Naive thymus-derived CD4-positive, alpha-beta T cell (primary cell): ENCODE data around the gene ZPBP2. TPM values are rescaled to one million over a fixed set of nuclear protein-coding genes. Genes with fewer than 3 reads are reported as not detected.

ENCODE experiments used
- ATAC-seq: fragments of 150-1000 bp; cut with Tn5 transposase; 2 replicates; pipeline ENCODE4 v1.10.0; 2021; ENCODE audit warnings: mild to moderate bottlenecking, moderate library complexity
- CTCF ChIA-PET: fragments of 350-600 bp; sonication (Branson Sonifier 250); formaldehyde crosslinking; loops from one replicate; lab custom pipeline; 2021; ENCODE audit warnings: antibody characterized with exemption; lab: Charles Lee
- POLR2A ChIA-PET: fragments of 350-600 bp; sonication (Branson Sonifier 250); formaldehyde crosslinking; loops from one replicate; lab custom pipeline; 2021; ENCODE audit warnings: antibody characterized with exemption, inconsistent platforms; lab: Charles Lee
- DNase-seq, 9 donors: peaks; one replicate each; pipeline versions ENCODE4 v3.0.0 to v3.0.0-alpha.2; 2020 to 2022; ENCODE audit warnings: mixed read lengths in 1 of 9
- H3K27ac ChIP-seq: one replicate; pipeline ENCODE4 v1.7.0; 2013; ENCODE audit warnings: mild to moderate bottlenecking, low read depth, low read length, moderate library complexity
- H3K27me3 ChIP-seq, 2 donors: one replicate each; pipeline ENCODE4 v1.7.0; 2013; ENCODE audit warnings: low read length in 2 of 2, mild to moderate bottlenecking in 2 of 2, moderate library complexity in 2 of 2; ENCODE audit not compliant: control insufficient read depth in 2 of 2, insufficient read depth in 2 of 2
- H3K36me3 ChIP-seq, 3 experiments: 1 replicate in 2 of 3; 2 replicates in 1 of 3; pipeline ENCODE4 v1.7.0; 2013; ENCODE audit warnings: low read length in 3 of 3, mild to moderate bottlenecking in 3 of 3, moderate library complexity in 1 of 3; ENCODE audit not compliant: insufficient read depth in 3 of 3, control insufficient read depth in 2 of 3
- H3K4me1 ChIP-seq, 2 donors: one replicate each; pipeline ENCODE4 v1.7.0; 2013; ENCODE audit warnings: low read length in 2 of 2, mild to moderate bottlenecking in 2 of 2, moderate library complexity in 1 of 2; ENCODE audit not compliant: control insufficient read depth in 2 of 2, insufficient read depth in 2 of 2
- H3K4me3 ChIP-seq: 2 replicates; pipeline ENCODE4 v1.7.0; 2013; ENCODE audit warnings: mild to moderate bottlenecking, low read length
- H3K9me3 ChIP-seq, 3 experiments: 1 replicate in 2 of 3; 2 replicates in 1 of 3; pipeline ENCODE4 v1.7.0; 2013; ENCODE audit warnings: low read length in 3 of 3; ENCODE audit not compliant: control insufficient read depth in 2 of 3
- H3K27ac Mint-ChIP-seq, 9 donors: one replicate each; pipeline ENCODE4 v1.8.0; 2020 to 2022; ENCODE audit warnings: mixed read lengths in 9 of 9, mild to moderate bottlenecking in 8 of 9, moderate library complexity in 5 of 9, inconsistent platforms in 2 of 9
- H3K27me3 Mint-ChIP-seq, 5 donors: one replicate each; pipeline ENCODE4 v1.8.0; 2021 to 2022; ENCODE audit warnings: mixed read lengths in 5 of 5, mild to moderate bottlenecking in 1 of 5
- H3K36me3 Mint-ChIP-seq, 5 donors: one replicate each; pipeline ENCODE4 v1.8.0; 2020 to 2022; ENCODE audit warnings: mixed read lengths in 5 of 5, mild to moderate bottlenecking in 3 of 5, inconsistent platforms in 1 of 5
- H3K4me1 Mint-ChIP-seq, 7 donors: one replicate each; pipeline ENCODE4 v1.8.0; 2020 to 2022; ENCODE audit warnings: mixed read lengths in 7 of 7, mild to moderate bottlenecking in 3 of 7, inconsistent platforms in 1 of 7
- H3K4me3 Mint-ChIP-seq, 10 donors: one replicate each; pipeline ENCODE4 v1.8.0; 2020 to 2022; ENCODE audit warnings: mild to moderate bottlenecking in 10 of 10, mixed read lengths in 10 of 10, moderate library complexity in 6 of 10, inconsistent platforms in 2 of 10
- H3K9me3 Mint-ChIP-seq, 11 donors: one replicate each; pipeline ENCODE4 v1.8.0; 2020 to 2022; ENCODE audit warnings: mixed read lengths in 11 of 11, mild to moderate bottlenecking in 4 of 11, inconsistent platforms in 1 of 11, moderate library complexity in 1 of 11
- intact Hi-C, 2 donors: fragments of 100-400 bp; cut with micrococcal nuclease; formaldehyde crosslinking; loops; one replicate each; pipeline ENCODE4 v1.15.1; 2023
- polyA plus RNA-seq, 2 donors: library from polyadenylated mRNA; unstranded; fragments of 300-500 nt; fragmentation: Illumina TruSeq; gene quantifications; one replicate each; pipeline ENCODE4 v1.2.3, GENCODE V29; 2021
- total RNA-seq, 6 experiments: library from RNA in 5 of 6; stranded (reverse) in 5 of 6; gene quantifications; 1 replicate in 5 of 6; 2 replicates in 1 of 6; pipeline ENCODE4 v1.2.3 and lab custom pipeline; 2021 to 2026

The ZPBP2 gene
- total and polyA plus RNA-seq, 7 experiments from 2014 or later, result 0.11 to 0.84 (median 0.34) TPM; not detected in 3

DNA sequence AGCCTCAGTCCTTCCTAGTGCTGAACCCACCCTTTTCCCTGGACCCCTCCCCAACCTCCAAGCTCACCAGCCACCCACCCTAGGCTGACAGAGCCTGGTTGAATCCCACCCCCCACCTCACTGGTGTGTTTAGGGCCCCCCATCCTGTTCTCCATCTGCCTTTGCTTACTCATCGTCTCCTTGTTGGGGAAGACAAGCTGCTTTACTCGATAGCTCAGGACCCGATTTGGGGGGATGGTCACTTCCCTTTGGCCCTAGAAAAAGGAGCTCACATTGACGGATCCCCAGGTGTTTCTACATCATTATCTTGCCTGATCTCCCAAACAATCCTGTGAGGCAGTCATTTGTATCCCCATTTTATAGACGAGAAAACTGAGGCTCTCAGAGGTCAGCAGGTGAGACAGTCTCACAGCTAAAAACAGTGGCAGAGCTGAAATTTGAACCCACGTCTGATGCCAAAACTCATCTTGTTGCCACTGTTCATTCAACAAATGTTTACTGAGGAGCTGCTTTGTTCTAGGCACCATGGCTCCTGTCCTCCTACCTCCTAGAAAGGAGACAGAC lies 40.9 kb downstream of the ZPBP2 start:
- Histone ChIP-seq H3K36me3 (peaks cover 0 to 68% (median 10%) of the 10 kb centered on the region in 3 experiments), H3K4me1 (peaks cover 0 to 1% of the 10 kb centered on the region in 2 donors), H3K9me3 (no peaks in the 10 kb centered on the region), H3K27ac (no peak overlapping the region), H3K27me3 (no peaks in the 10 kb centered on the region), H3K4me3 (no peak overlapping the region)
- POLR2A ChIA-PET, result interaction anchor here (0.8 to 1.4 kb wide), 2 partner anchors 13 to 14 kb away, joined by 3 to 4 read pairs; no protein-coding TSS in a partner anchor
- Mint-ChIP-seq H3K4me1 (peaks cover 0 to 29% (median 8%) of the 10 kb centered on the region in 7 donors), H3K27ac (peak overlapping the region in 2 of 9 donors; percentile 20 to 58), H3K36me3 (peaks cover 5 to 78% (median 34%) of the 10 kb centered on the region in 5 donors), H3K27me3 (no peaks in the 10 kb centered on the region), H3K9me3 (peaks cover 0 to 1% (median 0%) of the 10 kb centered on the region in 11 donors), H3K4me3 (no peak overlapping the region)
- ATAC-seq, result no peak
- intact Hi-C loops, result no loop called here
- CTCF ChIA-PET, result interaction anchor here (0.7 kb wide), 2 partner anchors 9 to 23 kb away, joined by 3 to 4 read pairs; no protein-coding TSS in a partner anchor
- no peak for DNase-seq

GRCh38 chr17:39913989-39914388 lies 46.0 kb downstream of the ZPBP2 start:
- Histone ChIP-seq H3K4me1 (peaks cover 0 to 7% of the 10 kb centered on the region in 2 donors), H3K36me3 (peaks cover 0 to 46% (median 9%) of the 10 kb centered on the region in 3 experiments), H3K9me3 (no peaks in the 10 kb centered on the region), H3K4me3 (no peak overlapping the region), H3K27me3 (no peaks in the 10 kb centered on the region), H3K27ac (no peak overlapping the region)
- Mint-ChIP-seq H3K4me1 (peaks cover 6 to 28% (median 20%) of the 10 kb centered on the region in 7 donors), H3K27me3 (no peaks in the 10 kb centered on the region), H3K9me3 (peaks cover 0 to 1% (median 0%) of the 10 kb centered on the region in 11 donors), H3K36me3 (peaks cover 5 to 65% (median 37%) of the 10 kb centered on the region in 5 donors), H3K27ac (peak overlapping the region in 2 of 9 donors; percentile 24 to 30), H3K4me3 (no peak overlapping the region)
- ChIA-PET POLR2A (interaction anchor here (0.6 kb wide), 1 partner anchor 12 kb away, joined by 3 read pairs; no protein-coding TSS in a partner anchor), CTCF (interaction anchor here (1.2 kb wide), 1 partner anchor 41 kb away, joined by 3 read pairs; no protein-coding TSS in a partner anchor)
- intact Hi-C loops, result loop anchor here in 1 of 2 donors (2.0 kb wide), 1 partner anchor 13 kb away; the partner anchor contains the start of genes LRRC3C and ORMDL3
- ATAC-seq (no peak), DNase-seq (no peak)

DNA sequence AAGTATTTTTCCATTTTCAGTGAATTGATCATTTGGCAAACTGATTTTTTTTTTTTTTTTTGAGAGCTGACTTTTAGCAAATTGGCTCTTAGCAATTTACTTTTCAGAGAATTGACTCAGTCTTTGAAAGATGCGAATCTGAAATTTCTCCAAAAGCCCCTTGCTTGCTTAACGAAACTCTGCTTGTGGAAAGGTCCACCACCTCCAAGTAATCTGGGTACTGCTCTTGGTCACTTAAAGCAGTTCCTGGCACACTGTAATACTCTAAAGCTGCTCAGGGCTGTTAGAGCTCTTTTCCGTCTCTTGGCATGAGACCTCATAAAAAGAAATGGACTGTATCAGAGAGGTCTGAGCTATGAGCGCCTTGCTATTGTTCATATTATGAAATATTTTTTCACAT lies 47.6 kb downstream of the ZPBP2 start:
- H3K4me1 ChIP-seq, result peaks cover 6 to 14% of the 10 kb centered on the region in 2 donors
- no peak overlapping the region for H3K27ac ChIP-seq
- no peak overlapping the region for H3K4me3 Mint-ChIP-seq
- H3K9me3 Mint-ChIP-seq, result peaks cover 0 to 1% (median 0%) of the 10 kb centered on the region in 11 donors
- no peak for ATAC-seq
- peaks cover 10 to 41% (median 33%) of the 10 kb centered on the region in 7 donors for H3K4me1 Mint-ChIP-seq
- POLR2A ChIA-PET, result interaction anchor here (0.6 kb wide), 1 partner anchor 36 kb away, joined by 4 read pairs; no protein-coding TSS in a partner anchor
- H3K27me3 ChIP-seq, result no peaks in the 10 kb centered on the region
- peaks cover 0 to 45% (median 10%) of the 10 kb centered on the region in 3 experiments for H3K36me3 ChIP-seq
- peaks cover 5 to 63% (median 40%) of the 10 kb centered on the region in 5 donors for H3K36me3 Mint-ChIP-seq
- intact Hi-C loops, result loop anchor here in 1 of 2 donors (1.0 kb wide), 1 partner anchor 12 kb away; no protein-coding TSS in a partner anchor
- no peaks in the 10 kb centered on the region for H3K9me3 ChIP-seq
- peak overlapping the region in 1 of 9 donors; percentile 29 for H3K27ac Mint-ChIP-seq
- no peaks in the 10 kb centered on the region for H3K27me3 Mint-ChIP-seq
- DNase-seq, result no peak
- CTCF ChIA-PET, result interaction anchor here (0.6 kb wide), 1 partner anchor 43 kb away, joined by 5 read pairs; no protein-coding TSS in a partner anchor
- no peak overlapping the region for H3K4me3 ChIP-seq

DNA sequence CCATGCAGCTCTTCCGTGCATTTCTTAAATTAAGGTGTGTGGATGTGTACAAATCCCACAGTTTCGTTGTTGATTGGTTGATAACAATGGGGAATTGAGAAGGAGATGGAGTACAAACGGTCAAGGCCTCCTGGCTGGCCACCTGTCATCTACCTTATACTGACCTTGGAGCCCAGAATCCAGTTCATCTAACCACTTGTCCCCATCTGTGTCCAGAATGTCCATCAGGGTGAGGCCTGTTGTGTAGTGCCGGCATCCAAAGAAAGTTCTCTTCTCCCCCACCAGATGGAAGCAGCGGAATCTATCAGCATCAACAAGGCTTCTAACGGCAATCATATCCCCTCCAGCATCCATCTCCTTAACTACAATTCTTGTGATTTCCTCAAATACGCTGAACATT lies 48.9 kb downstream of the ZPBP2 start:
- peaks cover 10 to 55% (median 45%) of the 10 kb centered on the region in 7 donors for H3K4me1 Mint-ChIP-seq
- POLR2A ChIA-PET, result interaction anchor here (0.8 to 1.3 kb wide), 3 partner anchors 9 to 1771 kb away, joined by 3 to 5 read pairs (median 3); no protein-coding TSS in a partner anchor

GRCh38 chr17:39919087-39919683 lies 51.2 kb downstream of the ZPBP2 start:
- ChIA-PET CTCF (interaction anchor here (0.7 kb wide), 1 partner anchor 187 kb away, joined by 5 read pairs; no protein-coding TSS in a partner anchor), POLR2A (interaction anchor here (0.9 kb wide), 1 partner anchor 25 kb away, joined by 3 read pairs; no protein-coding TSS in a partner anchor)
- Histone ChIP-seq H3K9me3 (no peaks in the 10 kb centered on the region), H3K27me3 (no peaks in the 10 kb centered on the region), H3K4me1 (peaks cover 36 to 50% of the 10 kb centered on the region in 2 donors), H3K27ac (peak overlapping the region; percentile 37), H3K36me3 (peaks cover 15 to 53% (median 22%) of the 10 kb centered on the region in 3 experiments), H3K4me3 (no peak overlapping the region)
- intact Hi-C loops, result no loop called here
- Mint-ChIP-seq H3K36me3 (peaks cover 11 to 68% (median 38%) of the 10 kb centered on the region in 5 donors), H3K9me3 (no peaks in the 10 kb centered on the region), H3K27me3 (no peaks in the 10 kb centered on the region), H3K4me3 (peak overlapping the region in 5 of 10 donors; percentile 9 to 79 (median 50)), H3K4me1 (peaks cover 10 to 72% (median 65%) of the 10 kb centered on the region in 7 donors), H3K27ac (peak overlapping the region in 5 of 9 donors; percentile 32 to 90 (median 80))
- DNase-seq, result no peak
- no peak for ATAC-seq

More for the DNA sequence above, 48.9 kb downstream of the ZPBP2 start:
- peaks cover 2 to 61% (median 44%) of the 10 kb centered on the region in 5 donors for H3K36me3 Mint-ChIP-seq
- Histone ChIP-seq H3K27ac (no peak overlapping the region), H3K4me1 (peaks cover 14 to 28% of the 10 kb centered on the region in 2 donors), H3K9me3 (no peaks in the 10 kb centered on the region), H3K36me3 (peaks cover 1 to 45% (median 17%) of the 10 kb centered on the region in 3 experiments), H3K27me3 (no peaks in the 10 kb centered on the region), H3K4me3 (no peak overlapping the region)
- intact Hi-C loops, result loop anchor here in 1 of 2 donors (1.0 kb wide), 1 partner anchor 9 kb away; no protein-coding TSS in a partner anchor
- no peak for ATAC-seq
- H3K4me3 Mint-ChIP-seq, result peak overlapping the region in 1 of 10 donors; percentile 21
- no peaks in the 10 kb centered on the region for H3K27me3 Mint-ChIP-seq
- peak overlapping the region in 2 of 9 donors; percentile 56 to 68 for H3K27ac Mint-ChIP-seq
- CTCF ChIA-PET, result no interaction called here
- H3K9me3 Mint-ChIP-seq, result peaks cover 0 to 1% (median 0%) of the 10 kb centered on the region in 11 donors
- DNase-seq, result no peak
